Activated T-helper 2 cell treated with anti-CD3 and anti-CD28 coated beads, Interferon-gamma antibody, Interleukin-2, Interleukin-4, amounts not matched to agents 10 μg/mL and 5 μg/mL and 100 μg/mL, durations not matched to agents 14 hours and 24 hours and 36 hours (primary cell): ENCODE results near the gene KRTAP5-3. TPM values are rescaled to one million over a fixed set of nuclear protein-coding genes. Genes with fewer than 3 reads are reported as not detected.
"Not testable (repeated sequence)": the region's sequence is repeated elsewhere in the genome, so short reads cannot be mapped to it uniquely, and the experiment has no call there.

Experiments used
- DNase-seq: peaks from one replicate; pipeline ENCODE4 v3.0.0; 2021; ENCODE audit warnings: low spot score
- H3K27ac Mint-ChIP-seq: one replicate; pipeline ENCODE4 v1.8.0; 2021; ENCODE audit warnings: mixed read lengths
- H3K27me3 Mint-ChIP-seq: one replicate; pipeline ENCODE4 v1.8.0; 2021; ENCODE audit warnings: low read depth, mixed read lengths
- H3K36me3 Mint-ChIP-seq: one replicate; pipeline ENCODE4 v1.8.0; 2021; ENCODE audit warnings: low read depth, mixed read lengths
- H3K4me1 Mint-ChIP-seq: one replicate; pipeline ENCODE4 v1.8.0; 2021; ENCODE audit warnings: low read depth, mixed read lengths
- H3K4me3 Mint-ChIP-seq: one replicate; pipeline ENCODE4 v1.8.0; 2021; ENCODE audit warnings: low read depth, mild to moderate bottlenecking, moderate library complexity, mixed read lengths
- H3K9me3 Mint-ChIP-seq: one replicate; pipeline ENCODE4 v1.8.0; 2021; ENCODE audit warnings: mixed read lengths
- intact Hi-C: fragments of 100-400 bp; cut with micrococcal nuclease; formaldehyde crosslinking; loops from one replicate; pipeline ENCODE4 v1.15.1; 2023
- total RNA-seq: library from RNA; stranded (reverse); gene quantifications from 2 replicates; pipeline ENCODE4 v1.2.3, GENCODE V29; 2022

The KRTAP5-3 gene
- total RNA-seq, 1 donor from 2014 or later, result not detected

GRCh38 chr11:1597994-1598380 lies 10.3 kb downstream of the KRTAP5-3 start, which contains the start of gene KRTAP5-2:
KRTAP5-2 (minus strand) TSS chr11:1598294; CDS start chr11:1598250, 44 bp downstream.
- DNase-seq, result no peak
- intact Hi-C loops, result no loop called here
- Mint-ChIP-seq H3K36me3 (no peaks in the 10 kb centered on the region), H3K9me3 (no peaks in the 10 kb centered on the region), H3K4me3 (no peak within 1 kb of the TSS), H3K27me3 (peaks cover 54% of the 10 kb centered on the region), H3K27ac (no peak within 1 kb of the TSS), H3K4me1 (no peaks in the 10 kb centered on the region)

GRCh38 chr11:1597331-1597993 lies 10.8 kb downstream of the KRTAP5-3 start:
- Mint-ChIP-seq H3K9me3 (no peaks in the 10 kb centered on the region), H3K27ac (no peak overlapping the region), H3K27me3 (peaks cover 56% of the 10 kb centered on the region), H3K4me1 (no peaks in the 10 kb centered on the region), H3K4me3 (no peak overlapping the region), H3K36me3 (no peaks in the 10 kb centered on the region)
- intact Hi-C loops, result no loop called here
- DNase-seq, result no peak

- H3K27me3 Mint-ChIP-seq, result peaks cover 54% of the 10 kb centered on the region
- H3K4me1 Mint-ChIP-seq, DNase-seq, H3K4me3 Mint-ChIP-seq, H3K36me3 Mint-ChIP-seq, H3K27ac Mint-ChIP-seq, H3K9me3 Mint-ChIP-seq, intact Hi-C loops: not testable (repeated sequence)
Observed at GRCh38 chr11:1596576-1597121, 11.6 kb downstream of the KRTAP5-3 start.

GRCh38 chr11:1595994-1596575 lies 12.2 kb downstream of the KRTAP5-3 start:
- H3K4me1 Mint-ChIP-seq, H3K27ac Mint-ChIP-seq, H3K36me3 Mint-ChIP-seq, intact Hi-C loops, H3K9me3 Mint-ChIP-seq, H3K4me3 Mint-ChIP-seq, DNase-seq: not testable (repeated sequence)
- peaks cover 49% of the 10 kb centered on the region for H3K27me3 Mint-ChIP-seq

DNA sequence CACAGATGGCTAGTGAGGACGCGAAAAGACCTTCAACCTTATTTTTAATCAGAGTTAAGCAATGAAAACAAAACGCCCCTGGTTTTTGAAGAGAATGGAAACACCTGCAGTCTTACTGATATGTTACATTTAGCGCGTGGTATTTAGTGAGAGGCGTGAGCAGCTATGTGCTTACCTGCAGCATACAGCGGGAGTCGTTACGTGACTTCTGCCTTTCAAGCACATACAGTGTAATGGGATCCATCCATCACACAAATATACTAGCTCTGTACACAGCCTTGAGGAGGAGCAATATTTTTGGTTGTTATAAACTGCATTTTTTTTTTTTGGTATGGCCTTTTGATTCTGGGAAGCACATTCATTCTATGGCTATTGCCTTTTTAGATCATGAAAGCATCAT lies 15.6 kb downstream of the KRTAP5-3 start:
- H3K27me3 Mint-ChIP-seq, result peaks cover 28% of the 10 kb centered on the region
- H3K27ac Mint-ChIP-seq, result no peak overlapping the region
- H3K36me3 Mint-ChIP-seq, result no peaks in the 10 kb centered on the region
- H3K4me1 Mint-ChIP-seq, result peaks cover 4% of the 10 kb centered on the region
- no peak overlapping the region for H3K4me3 Mint-ChIP-seq
- intact Hi-C loops, result no loop called here
- no peak for DNase-seq
- H3K9me3 Mint-ChIP-seq, result peaks cover 5% of the 10 kb centered on the region

GRCh38 chr11:1589996-1590395 lies 18.3 kb downstream of the KRTAP5-3 start:
- peaks cover 4% of the 10 kb centered on the region for H3K4me1 Mint-ChIP-seq
- peaks cover 5% of the 10 kb centered on the region for H3K9me3 Mint-ChIP-seq
- H3K27me3 Mint-ChIP-seq, result peaks cover 22% of the 10 kb centered on the region
- no peaks in the 10 kb centered on the region for H3K36me3 Mint-ChIP-seq
- no peak overlapping the region for H3K4me3 Mint-ChIP-seq
- no peak for DNase-seq
- intact Hi-C loops, result no loop called here
- no peak overlapping the region for H3K27ac Mint-ChIP-seq

DNA sequence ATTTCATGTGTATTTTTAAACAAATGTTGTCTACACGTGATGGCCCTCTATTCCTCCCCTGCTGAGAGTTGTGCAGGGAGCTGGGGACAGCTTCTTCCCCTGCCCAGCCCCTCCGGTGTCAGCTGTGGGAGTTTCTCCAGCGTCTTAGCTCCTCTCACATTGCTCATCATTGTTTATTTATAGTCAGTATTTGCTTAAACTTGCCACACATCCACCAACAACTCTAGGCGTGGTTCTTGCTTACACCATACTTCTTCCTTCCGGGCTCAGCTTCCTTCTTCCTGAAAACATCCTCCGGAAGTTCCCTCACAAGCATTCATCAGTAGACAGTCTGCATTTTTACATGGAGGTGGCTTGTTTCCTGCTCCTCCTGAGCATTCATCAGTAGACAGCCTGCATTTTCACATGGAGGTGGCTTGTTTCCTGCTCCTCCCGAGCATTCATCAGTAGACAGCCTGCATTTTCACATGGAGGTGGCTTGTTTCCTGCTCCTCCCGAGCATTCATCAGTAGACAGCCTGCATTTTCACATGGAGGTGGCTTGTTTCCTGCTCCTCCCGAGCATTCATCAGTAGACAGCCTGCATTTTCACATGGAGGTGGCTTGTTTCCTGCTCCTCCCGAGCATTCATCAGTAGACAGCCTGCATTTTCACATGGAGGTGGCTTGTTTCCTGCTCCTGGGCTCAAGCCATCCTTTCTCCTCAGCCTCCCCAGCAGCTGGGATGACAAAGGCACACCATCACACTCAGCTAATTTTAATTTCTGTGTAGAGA lies 18.9 kb downstream of the KRTAP5-3 start:
- H3K36me3 Mint-ChIP-seq, H3K4me3 Mint-ChIP-seq, H3K4me1 Mint-ChIP-seq, intact Hi-C loops, DNase-seq, H3K27ac Mint-ChIP-seq, H3K9me3 Mint-ChIP-seq: not testable (repeated sequence)
- H3K27me3 Mint-ChIP-seq, result peaks cover 15% of the 10 kb centered on the region

- H3K4me1 Mint-ChIP-seq, result peaks cover 4% of the 10 kb centered on the region
- intact Hi-C loops, result no loop called here
- no peaks in the 10 kb centered on the region for H3K36me3 Mint-ChIP-seq
- no peak for DNase-seq
- no peak overlapping the region for H3K4me3 Mint-ChIP-seq
- no peak overlapping the region for H3K27ac Mint-ChIP-seq
- peaks cover 11% of the 10 kb centered on the region for H3K27me3 Mint-ChIP-seq
- peaks cover 5% of the 10 kb centered on the region for H3K9me3 Mint-ChIP-seq
Observed at GRCh38 chr11:1586699-1587098, 21.6 kb downstream of the KRTAP5-3 start.

DNA sequence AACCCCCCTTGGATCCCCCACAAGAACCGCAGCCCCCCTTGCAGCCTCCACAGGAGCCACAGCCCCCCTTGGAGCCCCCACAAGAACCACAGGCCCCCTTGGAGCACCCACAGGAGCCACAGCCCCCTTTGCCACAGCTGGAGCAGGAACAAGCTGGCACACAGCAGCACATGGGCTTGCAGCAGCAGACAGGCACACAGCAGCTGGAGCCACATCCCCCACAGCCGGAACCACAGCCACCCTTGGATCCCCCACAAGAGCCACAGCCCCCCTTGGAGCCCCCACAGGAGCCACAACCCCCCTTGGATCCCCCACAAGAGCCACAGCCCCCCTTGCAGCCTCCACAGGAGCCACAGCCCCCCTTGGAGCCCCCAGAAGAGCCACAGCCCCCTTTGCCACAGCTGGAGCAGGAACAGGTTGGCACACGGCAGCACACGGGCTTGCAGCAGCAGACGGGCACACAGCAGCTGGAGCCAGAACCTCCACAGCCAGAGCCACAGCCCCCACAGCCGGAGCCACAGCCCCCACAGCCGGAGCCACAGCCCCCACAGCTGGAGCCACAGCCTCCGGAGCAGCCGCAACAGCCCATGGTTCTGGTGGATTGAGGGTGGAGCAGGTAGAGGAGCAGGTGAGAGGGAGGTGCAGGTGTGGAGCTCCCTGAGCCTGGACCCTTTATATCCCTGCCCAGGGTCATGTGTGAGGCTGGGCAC lies 23.4 kb downstream of the KRTAP5-3 start, which contains the start of gene KRTAP5-1:
KRTAP5-1 (minus strand) TSS at position 623 of the 710 bp plus-strand sequence; CDS start at position 589, 34 bp downstream.
- H3K9me3 Mint-ChIP-seq, H3K4me1 Mint-ChIP-seq, DNase-seq, H3K27ac Mint-ChIP-seq, H3K4me3 Mint-ChIP-seq, intact Hi-C loops, H3K36me3 Mint-ChIP-seq: not testable (repeated sequence)
- H3K27me3 Mint-ChIP-seq, result peaks cover 11% of the 10 kb centered on the region

GRCh38 chr11:1582909-1583308 lies 25.4 kb downstream of the KRTAP5-3 start:
- H3K9me3 Mint-ChIP-seq, result peaks cover 10% of the 10 kb centered on the region
- H3K4me1 Mint-ChIP-seq, H3K27ac Mint-ChIP-seq, DNase-seq, intact Hi-C loops, H3K27me3 Mint-ChIP-seq, H3K4me3 Mint-ChIP-seq, H3K36me3 Mint-ChIP-seq: not testable (repeated sequence)

GRCh38 chr11:1581976-1582375 lies 26.3 kb downstream of the KRTAP5-3 start:
- Mint-ChIP-seq H3K36me3 (no peaks in the 10 kb centered on the region), H3K27ac (no peak overlapping the region), H3K9me3 (peaks cover 10% of the 10 kb centered on the region), H3K4me1 (no peaks in the 10 kb centered on the region), H3K27me3 (peaks cover 9% of the 10 kb centered on the region), H3K4me3 (no peak overlapping the region)
- intact Hi-C loops, result no loop called here
- DNase-seq, result no peak

- Mint-ChIP-seq H3K4me3 (no peak overlapping the region), H3K36me3 (no peaks in the 10 kb centered on the region), H3K9me3 (peaks cover 10% of the 10 kb centered on the region), H3K4me1 (no peaks in the 10 kb centered on the region), H3K27ac (no peak overlapping the region), H3K27me3 (peaks cover 23% of the 10 kb centered on the region)
- intact Hi-C loops, result loop anchor here (10.0 kb wide), 1 partner anchor 568 kb away; no protein-coding TSS in a partner anchor
- DNase-seq, result no peak
Observed at GRCh38 chr11:1576825-1577224, 31.4 kb downstream of the KRTAP5-3 start.
